Right lobe of liver (tissue), 6 donors: ENCODE data around the gene WDR82. TPM values are rescaled to one million over a fixed set of nuclear protein-coding genes. Genes with fewer than 3 reads are reported as not detected.

Experiments used
- ATAC-seq, 4 donors: fragments of 200-7000 bp; cut with Tn5 transposase; one replicate each; pipeline ENCODE4 v1.9.1; 2020; ENCODE audit warnings: mild to moderate bottlenecking in 4 of 4, moderate library complexity in 4 of 4
- DNase-seq, 3 donors: peaks; one replicate each; pipeline ENCODE4 v3.0.0-alpha.2; 2020
- H3K27ac ChIP-seq, 3 donors: fragments of 200-600 bp; one replicate each; pipeline ENCODE4 v1.8.0; 2022
- H3K27me3 ChIP-seq, 2 donors: fragments of 200-600 bp; one replicate each; pipeline ENCODE4 v1.8.0; 2022
- H3K36me3 ChIP-seq, 4 donors: fragments of 200-600 bp; sonication (generic) in 1 of 4; one replicate each; pipeline versions ENCODE4 v1.5.1 to v1.8.0; 2017 to 2022; ENCODE audit warnings: control low read depth in 1 of 4
- H3K4me1 ChIP-seq, 4 donors: fragments of 200-600 bp; sonication (generic) in 1 of 4; one replicate each; pipeline versions ENCODE4 v1.5.1 to v1.8.0; 2017 to 2022; ENCODE audit warnings: control low read depth in 1 of 4
- H3K4me3 ChIP-seq, 3 donors: fragments of 200-600 bp; one replicate each; pipeline ENCODE4 v1.8.0; 2022
- H3K9me3 ChIP-seq, 4 donors: fragments of 200-600 bp; sonication (generic) in 1 of 4; one replicate each; pipeline versions ENCODE4 v1.5.1 to v1.8.0; 2017 to 2022; ENCODE audit warnings: control low read depth in 1 of 4
- POLR2A ChIP-seq: fragments of 450-650 bp; IDR thresholded peaks from one replicate; pipeline ENCODE4 v1.6.1; 2017; ENCODE audit warnings: antibody characterized with exemption, mild to moderate bottlenecking
- WGBS: methylation state at CpG from one replicate; pipeline ENCODE4 v1.1.6; 2018; ENCODE audit warnings: low coverage, low lambda C conversion rate; ENCODE audit not compliant: insufficient coverage; ENCODE audit errors: missing lambda C conversion rate; 5-methylcytosine and 5-hydroxymethylcytosine counted together
- intact Hi-C, 2 donors: fragments of 100-400 bp; cut with DNase I; formaldehyde crosslinking; loops; one replicate each; pipeline versions ENCODE4 v1.11.2 to v1.14.1; 2022
- total RNA-seq, 6 experiments: library from RNA; depleted of rRNA in 2 of 6; stranded (reverse); fragments of >200 nt in 2 of 6; fragmentation: NEBNext Ultra II Directional in 3 of 6; extraction: Animal tissue kit (Norgen Biotek cat#: 25700) in 3 of 6; gene quantifications; one replicate each; pipeline versions ENCODE4 v1.1.0 to v1.2.4, GENCODE V29; 2016 to 2023
- TF ChIP-seq, protein P1 (sequence below), 4 donors: fragments of 200-600 bp in 3 of 4; fragments of 450-650 bp in 1 of 4; IDR thresholded peaks; one replicate each; pipeline versions ENCODE4 v1.5.1 to v1.8.0; 2016 to 2022; ENCODE audit warnings: antibody characterized with exemption in 4 of 4, mild to moderate bottlenecking in 2 of 4
- donor health status: DM: no; HTN: yes; CAD: no.
- donor health status: DM: no; HTN: no; CAD: no.
- donor health status: DM: no; HTN: no; CAD: no.
- donor health status: DM: no; HTN: yes; CAD: no.
- donor health status: DM: no; HTN: yes; CAD: no.

WDR82 gene
- total RNA-seq, 6 experiments from 2014 or later, result 14.1 to 25.2 (median 20.7) TPM

DNA sequence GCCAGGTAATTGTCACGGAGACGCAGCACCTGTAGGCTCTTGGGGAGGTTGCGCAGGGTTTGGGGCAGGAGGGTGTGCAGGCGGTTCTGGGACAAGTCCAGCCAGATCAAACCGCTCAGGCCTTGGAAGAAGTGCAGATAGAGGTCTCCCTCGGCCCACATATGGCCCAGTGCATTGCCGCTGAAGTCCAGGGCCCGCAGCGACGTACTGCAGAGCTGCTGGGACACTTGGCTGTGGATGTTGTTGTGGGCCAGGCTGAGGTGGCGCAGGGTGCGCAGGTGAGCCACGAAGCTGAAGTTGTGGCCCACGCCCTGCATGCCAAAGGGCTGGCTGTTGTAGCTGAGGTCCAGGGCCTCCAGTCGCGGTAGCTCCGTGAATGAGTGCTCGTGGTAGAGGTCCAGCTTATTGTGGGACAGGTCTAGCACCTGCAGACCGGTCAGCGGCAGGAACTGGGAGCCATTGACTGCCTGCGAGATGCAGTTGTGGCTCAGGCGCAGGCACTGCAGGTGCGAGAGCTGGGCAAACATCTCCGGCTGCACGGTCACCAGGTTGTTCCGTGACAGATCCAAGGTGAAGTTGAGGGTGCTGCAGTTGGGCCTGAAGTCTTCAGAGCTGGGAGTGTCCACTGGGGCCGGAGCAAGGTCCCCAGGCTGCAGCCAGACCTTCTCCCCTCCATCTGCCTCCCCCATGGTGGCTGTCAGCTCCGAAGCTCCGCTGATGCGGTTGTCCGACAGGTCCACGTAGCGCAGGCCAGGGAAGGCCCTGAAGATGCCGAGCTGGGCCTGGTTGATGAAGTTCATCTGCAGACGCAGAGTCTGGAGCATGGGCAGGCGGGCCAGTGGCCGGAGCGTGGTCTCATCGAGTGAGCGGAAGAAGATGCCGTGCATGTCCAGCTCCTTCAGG, 55.9 kb downstream of the WDR82 start:
- H3K27ac ChIP-seq, result no peak overlapping the region
- WGBS, result 60% methylated on average over 1 of the region's 41 CpGs
- H3K27me3 ChIP-seq, result no peaks in the 10 kb centered on the region
- H3K9me3 ChIP-seq, result no peaks in the 10 kb centered on the region
- intact Hi-C loops, result no loop called here
- ATAC-seq, result no peak
- H3K4me1 ChIP-seq, result peaks cover 0 to 10% (median 4%) of the 10 kb centered on the region in 4 donors
- TF ChIP-seq, protein P1, sequence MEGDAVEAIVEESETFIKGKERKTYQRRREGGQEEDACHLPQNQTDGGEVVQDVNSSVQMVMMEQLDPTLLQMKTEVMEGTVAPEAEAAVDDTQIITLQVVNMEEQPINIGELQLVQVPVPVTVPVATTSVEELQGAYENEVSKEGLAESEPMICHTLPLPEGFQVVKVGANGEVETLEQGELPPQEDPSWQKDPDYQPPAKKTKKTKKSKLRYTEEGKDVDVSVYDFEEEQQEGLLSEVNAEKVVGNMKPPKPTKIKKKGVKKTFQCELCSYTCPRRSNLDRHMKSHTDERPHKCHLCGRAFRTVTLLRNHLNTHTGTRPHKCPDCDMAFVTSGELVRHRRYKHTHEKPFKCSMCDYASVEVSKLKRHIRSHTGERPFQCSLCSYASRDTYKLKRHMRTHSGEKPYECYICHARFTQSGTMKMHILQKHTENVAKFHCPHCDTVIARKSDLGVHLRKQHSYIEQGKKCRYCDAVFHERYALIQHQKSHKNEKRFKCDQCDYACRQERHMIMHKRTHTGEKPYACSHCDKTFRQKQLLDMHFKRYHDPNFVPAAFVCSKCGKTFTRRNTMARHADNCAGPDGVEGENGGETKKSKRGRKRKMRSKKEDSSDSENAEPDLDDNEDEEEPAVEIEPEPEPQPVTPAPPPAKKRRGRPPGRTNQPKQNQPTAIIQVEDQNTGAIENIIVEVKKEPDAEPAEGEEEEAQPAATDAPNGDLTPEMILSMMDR (IDR thresholded peaks at IDR 0.05), result no peak
- TF ChIP-seq POLR2A, result no peak
- H3K4me3 ChIP-seq, result no peak overlapping the region
- peak in 1 of 3 donors; percentile 54 for DNase-seq
- no peaks in the 10 kb centered on the region for H3K36me3 ChIP-seq

GRCh38 chr3:52221563-52222318, 56.7 kb downstream of the WDR82 start:
- H3K4me1 ChIP-seq, result peaks cover 0 to 16% (median 8%) of the 10 kb centered on the region in 4 donors
- H3K9me3 ChIP-seq, result no peaks in the 10 kb centered on the region
- no peaks in the 10 kb centered on the region for H3K27me3 ChIP-seq
- intact Hi-C loops, result no loop called here
- H3K27ac ChIP-seq, result no peak overlapping the region
- no peak overlapping the region for H3K4me3 ChIP-seq
- WGBS, result 70% methylated on average over 2 of the region's 34 CpGs
- DNase-seq (peak in 1 of 3 donors; percentile 57), ATAC-seq (no peak)
- no peaks in the 10 kb centered on the region for H3K36me3 ChIP-seq
- TF ChIP-seq, protein P1 (IDR thresholded peaks at IDR 0.05), result no peak
- no peak for TF ChIP-seq POLR2A

DNA sequence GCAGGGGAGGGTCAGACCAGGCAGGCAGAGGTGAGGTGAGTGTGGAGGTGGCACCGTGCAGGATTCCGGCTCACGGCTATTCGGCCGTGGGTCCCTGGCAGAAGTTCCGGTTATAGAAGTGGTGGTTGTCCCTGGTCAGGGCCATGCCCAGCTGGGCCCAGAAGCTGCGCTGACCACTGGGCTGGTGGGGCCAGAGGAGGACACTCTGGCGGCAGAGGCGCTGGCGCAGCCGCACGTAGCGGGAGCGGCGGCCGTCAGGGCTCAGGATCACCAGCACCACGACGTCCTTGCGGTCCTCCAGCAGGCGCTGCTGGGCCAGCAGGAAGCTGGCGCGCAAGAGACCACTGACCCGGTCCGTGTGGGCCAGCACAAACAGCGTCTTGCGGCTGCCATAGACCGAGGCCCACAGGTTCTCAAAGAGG, 57.3 kb downstream of the WDR82 start:
- Histone ChIP-seq H3K27me3 (no peaks in the 10 kb centered on the region), H3K9me3 (no peaks in the 10 kb centered on the region), H3K36me3 (no peaks in the 10 kb centered on the region), H3K27ac (no peak overlapping the region), H3K4me1 (peaks cover 0 to 22% (median 11%) of the 10 kb centered on the region in 4 donors), H3K4me3 (no peak overlapping the region)
- WGBS, result no CpG with 5 or more reads among the region's 27 CpGs
- intact Hi-C loops, result no loop called here
- ATAC-seq (no peak), DNase-seq (peak in 1 of 3 donors; percentile 22)
- TF ChIP-seq, protein P1 (IDR thresholded peaks at IDR 0.05), result no peak
- TF ChIP-seq POLR2A, result no peak

DNA sequence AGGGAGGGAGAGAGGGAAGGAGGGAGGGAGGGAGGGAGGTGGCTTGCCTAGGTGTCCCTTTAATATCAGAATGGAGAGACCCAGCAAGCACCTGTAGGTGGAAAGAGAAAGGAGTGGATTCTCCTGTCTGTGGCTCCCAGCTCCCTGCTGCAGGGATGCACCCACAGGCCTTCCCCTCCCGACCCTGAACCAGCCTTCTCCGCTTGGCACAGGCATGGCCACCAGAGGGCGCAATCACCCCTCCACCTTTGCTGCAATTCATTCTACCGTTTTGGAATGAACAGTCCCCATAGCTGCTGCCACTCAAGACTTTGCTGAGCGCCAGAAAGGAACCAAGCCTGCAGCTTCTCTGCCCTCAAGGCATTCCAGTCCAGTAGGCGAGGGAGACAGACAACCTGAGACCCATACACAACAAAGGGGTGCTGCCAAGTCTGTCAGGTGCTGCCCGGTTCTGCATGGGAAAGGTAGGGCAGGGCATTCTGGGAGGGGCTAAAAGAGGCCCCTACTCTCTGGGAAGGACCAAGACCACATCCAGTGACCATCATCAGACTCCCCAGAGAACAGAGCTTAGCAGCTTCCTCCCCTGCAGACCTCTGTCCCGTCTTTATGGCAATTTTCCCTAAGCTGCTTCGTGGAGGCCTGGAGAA, 57.9 kb downstream of the WDR82 start:
- Histone ChIP-seq H3K9me3 (no peaks in the 10 kb centered on the region), H3K27me3 (no peaks in the 10 kb centered on the region), H3K4me3 (no peak overlapping the region), H3K36me3 (peaks cover 0 to 2% (median under 1%) of the 10 kb centered on the region in 4 donors), H3K27ac (no peak overlapping the region), H3K4me1 (peaks cover 0 to 25% (median 13%) of the 10 kb centered on the region in 4 donors)
- DNase-seq (peak; percentile 81 to 86 (median 84)), ATAC-seq (peak; percentile 48 to 71 (median 64))
- TF ChIP-seq, protein P1 (IDR thresholded peaks at IDR 0.05), result peak; percentile 73 to 93 (median 90)
- no peak for TF ChIP-seq POLR2A
- intact Hi-C loops, result no loop called here
- 15% methylated on average over 4 of the region's 9 CpGs for WGBS
